HG03095 (cell line): Measurements from ENCODE around the gene CEACAM4.
"Not testable (repeated sequence)": the region's sequence is repeated elsewhere in the genome, so short reads cannot be mapped to it uniquely, and the experiment has no call there.

Source experiments
- ATAC-seq: cut with Tn5 transposase; IDR thresholded peaks from one replicate; pipeline ENCODE4 v1.9.1; 2021; ENCODE audit warnings: moderate library complexity; ENCODE audit not compliant: unreplicated experiment

The CEACAM4 gene

GRCh38 chr19:41586064-41586463 is 40.8 kb downstream of the CEACAM4 start:
- ATAC-seq: no peak

GRCh38 chr19:41584931-41585330 is 41.9 kb downstream of the CEACAM4 start:
- ATAC-seq: no peak

GRCh38 chr19:41584260-41584810 is 42.5 kb downstream of the CEACAM4 start:
- no peak for ATAC-seq

- not testable (repeated sequence) for ATAC-seq
Measured at GRCh38 chr19:41582577-41583182, 44.2 kb downstream of the CEACAM4 start.

GRCh38 chr19:41581068-41581467 is 45.8 kb downstream of the CEACAM4 start:
- ATAC-seq: not testable (repeated sequence)

GRCh38 chr19:41578886-41579285 is 48.0 kb downstream of the CEACAM4 start:
- no peak for ATAC-seq

GRCh38 chr19:41577833-41578232 is 49.0 kb downstream of the CEACAM4 start:
- ATAC-seq: no peak

GRCh38 chr19:41577144-41577830 is 49.6 kb downstream of the CEACAM4 start:
- ATAC-seq: no peak

GRCh38 chr19:41575998-41576397 is 50.9 kb downstream of the CEACAM4 start, which contains the start of gene CEACAM21:
Gene CEACAM21, plus strand, starts transcription at chr19:41576166. Its CDS starts 109 bp downstream, at chr19:41576275.
- ATAC-seq: no peak

GRCh38 chr19:41570639-41571112 is 56.2 kb downstream of the CEACAM4 start:
- no peak for ATAC-seq

GRCh38 chr19:41570179-41570578 is 56.7 kb downstream of the CEACAM4 start:
- no peak for ATAC-seq

GRCh38 chr19:41569481-41570150 is 57.3 kb downstream of the CEACAM4 start:
- no peak for ATAC-seq
